SK-MEL-5 (cell line): ENCODE measurements around the gene CD300H. TPM values are rescaled to one million over a fixed set of nuclear protein-coding genes. Genes with fewer than 3 reads are reported as not detected.

ENCODE experiments used
- DNase-seq: peaks from one replicate; pipeline ENCODE4 v3.0.0-alpha.2; 2016; ENCODE audit warnings: low read depth, low spot score
- in situ Hi-C: cut with HindIII; loops from 2 replicates; pipeline ENCODE4 v1.10.0; 2016; ENCODE audit warnings: low sequenced_read_pairs, high pct_unique_total_duplicates, low pct_unique_long_range_greater_than_20kb
- total RNA-seq: library from RNA; depleted of rRNA; stranded (reverse); fragments of >200 nt; shearing (Covaris generic); gene quantifications from 2 replicates; pipeline ENCODE4 v1.2.3, GENCODE V29; 2014

The CD300H gene
- total RNA-seq, 1 experiment from 2014 or later, result not detected

DNA sequence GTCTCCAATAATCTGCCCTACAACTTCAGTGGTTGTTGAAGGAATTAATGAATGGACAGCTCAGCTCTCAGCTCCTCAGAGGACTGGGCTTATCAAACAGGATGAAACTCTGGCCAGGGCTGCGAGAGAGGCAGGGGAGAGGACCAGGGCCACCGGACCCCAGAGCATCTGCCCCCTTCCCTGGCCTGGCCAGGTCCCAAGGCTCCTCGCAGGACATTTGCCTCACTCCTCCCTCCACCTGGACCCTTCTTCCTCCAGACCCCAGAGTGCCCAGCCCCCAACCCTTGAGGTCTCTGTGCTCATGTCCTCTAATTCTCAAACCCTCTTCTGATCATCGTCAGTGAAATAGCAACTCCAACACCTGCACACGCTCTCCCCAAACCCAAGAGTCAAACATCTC lies 25.1 kb downstream of the CD300H start:
- no peak for DNase-seq
- in situ Hi-C loops, result no loop called here

DNA sequence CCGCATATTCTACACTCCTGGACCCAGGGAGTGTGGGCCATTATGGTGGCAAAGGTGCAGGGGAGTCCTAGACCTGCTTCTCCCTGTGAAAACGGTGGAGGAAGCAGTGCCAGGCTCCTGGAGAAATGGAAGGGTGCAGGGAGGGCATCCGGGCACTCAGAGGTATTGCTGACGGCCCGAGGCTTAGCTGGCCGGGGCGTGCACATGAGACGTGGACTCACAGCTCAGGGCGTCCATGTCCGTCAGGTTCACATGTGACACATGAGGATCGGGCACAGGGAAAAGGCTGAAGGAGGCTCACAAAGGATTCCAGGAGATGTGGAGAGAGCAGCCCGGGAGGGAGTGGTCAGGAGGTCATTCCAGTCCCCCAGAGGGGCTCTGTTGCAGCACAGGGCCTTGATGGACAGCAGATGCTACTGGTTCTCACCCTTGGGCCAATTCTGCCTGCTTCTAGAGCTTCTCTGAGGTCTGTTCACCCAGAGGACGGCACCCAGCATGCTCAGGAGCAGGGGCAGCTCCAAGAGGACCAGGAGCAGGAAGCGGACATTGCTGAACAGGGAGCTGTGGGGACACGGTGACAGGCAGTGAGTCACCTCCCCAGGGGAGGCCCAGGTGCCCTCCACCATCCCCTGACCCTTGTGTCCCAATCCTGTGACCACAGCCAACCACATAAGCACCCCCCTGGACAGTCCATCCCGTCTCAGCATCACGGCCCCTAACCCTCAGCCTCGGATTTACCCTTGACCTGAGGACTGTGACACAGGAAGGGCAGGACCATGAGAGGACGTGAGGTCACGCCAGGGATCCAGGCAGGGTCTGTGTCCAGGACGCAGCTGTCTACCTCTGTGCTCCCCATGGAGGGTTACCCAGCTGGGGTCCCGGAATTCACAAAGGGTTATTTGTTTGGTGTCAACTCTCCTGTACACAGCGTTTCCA lies 25.9 kb downstream of the CD300H start:
- in situ Hi-C loops, result no loop called here
- no peak for DNase-seq

DNA sequence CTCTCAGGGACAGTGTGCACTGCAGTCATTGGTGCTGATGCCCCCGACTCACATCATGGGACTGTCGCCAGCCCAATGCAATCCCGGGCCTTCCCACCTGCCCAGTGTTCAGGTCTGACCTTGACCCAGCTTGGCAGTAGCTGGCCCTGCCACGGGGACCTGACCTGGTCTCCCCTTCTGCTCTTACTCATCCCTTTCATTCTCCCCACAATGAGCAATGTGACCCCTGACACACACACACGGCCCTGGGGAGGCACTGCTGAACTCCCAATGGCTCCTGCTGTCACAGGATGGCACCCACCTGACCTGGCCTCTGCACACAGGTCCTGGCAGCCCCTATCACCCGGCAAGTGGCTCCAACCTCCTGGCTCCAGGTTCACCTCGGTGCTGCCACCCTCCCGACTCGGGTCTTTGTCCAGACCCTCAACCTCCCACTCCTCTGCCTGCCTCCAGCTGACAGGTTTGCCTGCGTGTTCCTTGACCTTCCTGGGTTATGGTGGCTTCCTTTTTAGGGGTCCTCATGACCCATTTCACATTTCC lies 28.0 kb downstream of the CD300H start:
- in situ Hi-C loops, result no loop called here
- DNase-seq, result no peak

DNA sequence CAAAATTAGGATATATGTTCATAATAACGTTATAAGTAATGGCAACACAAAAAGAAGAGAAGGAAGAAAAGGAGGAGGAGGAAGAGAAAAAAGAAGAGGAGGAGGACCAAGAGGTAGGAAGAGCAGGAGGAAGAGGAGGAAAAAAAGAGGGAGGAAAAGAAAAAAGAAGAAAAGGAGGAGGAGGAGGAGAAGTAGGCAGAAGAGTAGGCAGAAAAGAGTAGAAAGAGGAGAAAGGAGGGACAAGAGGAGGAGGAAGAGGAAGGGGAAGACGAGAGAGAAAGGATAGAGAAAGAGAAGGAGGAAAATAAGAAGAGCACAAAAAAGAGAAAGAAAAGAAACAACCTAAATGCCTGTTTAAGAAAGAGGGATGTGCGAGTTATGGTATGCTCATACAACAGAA lies 30.4 kb downstream of the CD300H start:
- in situ Hi-C loops, result no loop called here
- no peak for DNase-seq

DNA sequence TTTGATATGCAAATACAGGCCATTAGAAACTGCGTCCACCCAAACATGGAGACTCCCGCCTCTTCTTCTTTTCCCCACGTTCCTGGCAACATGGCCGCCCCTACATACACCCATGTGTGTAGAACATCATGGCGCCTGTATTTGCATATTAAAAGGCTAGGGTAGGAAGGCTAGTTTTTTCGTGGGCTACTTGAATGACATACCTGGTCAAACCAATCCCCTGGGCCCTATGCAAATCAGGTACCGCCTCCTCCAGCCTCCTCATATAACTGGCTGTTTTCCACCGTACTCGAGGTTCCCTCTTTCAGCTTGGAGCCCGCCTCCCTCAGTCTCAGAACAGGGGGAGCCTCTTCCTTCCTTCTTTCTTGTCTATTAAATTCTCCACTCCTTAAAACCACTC lies 35.2 kb downstream of the CD300H start:
- in situ Hi-C loops, result no loop called here
- peak; percentile 52 for DNase-seq

DNA sequence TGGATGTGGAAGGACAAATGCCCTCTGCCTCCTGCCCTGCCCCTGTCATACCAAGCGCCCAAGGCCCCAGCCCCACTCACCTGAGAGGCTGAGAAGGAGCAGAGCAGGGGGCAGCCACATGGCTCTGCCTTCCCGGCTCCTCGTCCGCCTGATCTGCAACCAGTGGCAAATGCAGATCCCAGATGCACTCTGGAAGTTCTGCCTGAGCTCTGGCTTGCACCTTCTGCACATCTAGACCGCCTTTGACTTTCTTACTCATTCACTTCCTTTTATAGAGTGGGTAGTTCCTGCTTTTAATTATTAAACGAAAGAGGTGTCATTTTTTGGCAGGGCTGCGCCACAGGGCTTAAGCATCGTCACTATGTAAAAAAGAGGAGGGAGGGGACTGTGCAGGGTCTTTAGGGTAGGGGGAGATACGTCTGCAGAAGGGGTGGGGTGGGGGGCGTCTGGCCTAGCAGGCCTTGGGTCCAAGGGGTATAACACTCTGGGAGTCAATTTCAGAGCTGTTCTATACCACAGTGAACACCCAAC lies 36.0 kb downstream of the CD300H start, which contains the start of gene CD300LB:
TSS of gene CD300LB (minus strand) at position 245 of the 531 bp plus-strand sequence. CDS start at position 120, 125 bp downstream.
- in situ Hi-C loops, result no loop called here
- DNase-seq, result no peak

DNA sequence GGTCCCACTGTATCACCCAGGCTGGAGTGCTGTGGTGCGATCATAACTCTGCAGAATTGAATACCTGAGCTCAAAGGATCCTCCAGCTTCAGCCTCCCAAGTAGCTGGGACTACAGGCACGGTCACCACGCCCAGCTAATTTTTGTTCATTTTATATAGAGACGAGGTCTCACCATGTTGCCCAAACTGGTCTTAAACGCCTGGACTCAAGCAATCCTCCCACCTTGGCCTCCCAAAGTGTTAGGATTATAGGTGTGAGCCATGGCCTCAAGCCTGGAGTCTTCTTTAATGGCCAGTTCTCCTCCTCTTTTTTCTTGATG lies 36.5 kb downstream of the CD300H start:
- DNase-seq, result no peak
- in situ Hi-C loops, result no loop called here

DNA sequence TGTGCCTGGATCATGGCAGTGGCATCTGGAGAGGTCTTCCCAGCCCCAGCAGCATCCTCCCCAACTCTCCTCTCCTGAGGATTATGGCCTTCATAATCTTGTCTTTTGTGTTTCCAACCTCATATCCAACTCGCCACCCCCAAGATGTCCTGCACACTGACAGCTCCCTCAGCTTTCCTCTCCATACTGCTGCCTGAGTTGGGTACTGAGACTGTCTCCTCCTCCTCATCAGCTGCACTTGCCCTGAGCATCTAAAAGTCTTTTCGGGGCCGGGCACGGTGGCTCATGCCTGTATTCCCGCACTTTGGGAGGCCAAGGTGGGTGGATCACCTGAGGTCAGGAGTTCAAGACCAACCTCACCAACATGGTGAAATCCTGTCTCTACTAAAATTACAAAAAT lies 38.1 kb downstream of the CD300H start:
- in situ Hi-C loops, result no loop called here

DNA sequence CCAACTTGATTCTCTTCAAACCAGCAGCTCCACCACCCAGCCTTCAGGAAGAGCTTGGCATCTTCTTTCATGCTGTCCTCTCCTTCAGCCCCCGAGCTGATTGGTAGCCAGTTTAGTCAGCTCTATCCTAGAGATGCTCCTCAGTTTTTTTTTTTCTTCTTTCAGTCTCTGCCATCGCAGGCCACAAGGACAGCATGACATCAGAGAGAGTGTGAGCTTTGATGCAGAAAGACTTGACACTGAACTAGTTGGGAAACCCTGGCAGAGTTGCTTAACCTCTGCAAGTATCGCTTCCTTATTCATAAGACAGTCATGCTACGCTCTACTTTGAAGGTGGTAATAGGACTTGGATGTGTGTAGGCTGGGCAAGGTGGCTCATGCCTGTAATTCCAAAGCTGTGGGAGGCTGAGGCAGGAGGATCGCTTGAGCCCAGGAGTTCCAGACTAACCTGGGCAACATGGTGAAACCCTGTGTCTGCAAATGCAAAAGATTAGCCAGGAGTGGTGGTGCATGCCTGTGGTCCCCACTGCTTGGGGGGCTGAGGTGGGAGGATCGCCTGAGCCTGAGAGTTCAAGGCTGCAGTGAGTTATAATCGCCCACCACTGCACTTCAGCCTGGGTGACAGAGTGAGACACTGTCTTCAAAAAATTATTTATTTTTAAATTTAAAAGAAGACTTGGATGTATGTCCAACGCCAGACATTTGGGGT lies 38.7 kb downstream of the CD300H start:
- in situ Hi-C loops, result no loop called here
- DNase-seq, result no peak

More for the DNA sequence above, 38.1 kb downstream of the CD300H start:
- no peak for DNase-seq

DNA sequence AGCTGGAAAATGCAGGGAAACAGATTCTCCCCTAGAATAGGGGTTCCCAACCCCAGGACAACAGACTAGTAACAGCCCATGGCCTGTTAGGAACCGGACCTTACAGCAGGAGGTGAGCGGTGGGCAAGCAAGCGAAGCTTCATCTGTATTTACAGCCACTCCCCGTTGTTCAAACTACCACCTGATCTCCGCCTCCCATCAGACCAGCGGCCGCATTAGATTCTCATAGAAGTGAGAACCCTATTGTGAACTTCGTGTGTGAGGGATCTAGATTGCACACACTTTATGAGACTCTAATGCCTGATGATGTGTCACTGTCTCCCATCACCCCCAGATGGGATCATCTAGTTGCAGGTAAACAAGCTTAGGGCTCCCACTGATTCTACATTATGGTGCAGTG lies 39.6 kb downstream of the CD300H start:
- DNase-seq, result no peak
- in situ Hi-C loops, result no loop called here

DNA sequence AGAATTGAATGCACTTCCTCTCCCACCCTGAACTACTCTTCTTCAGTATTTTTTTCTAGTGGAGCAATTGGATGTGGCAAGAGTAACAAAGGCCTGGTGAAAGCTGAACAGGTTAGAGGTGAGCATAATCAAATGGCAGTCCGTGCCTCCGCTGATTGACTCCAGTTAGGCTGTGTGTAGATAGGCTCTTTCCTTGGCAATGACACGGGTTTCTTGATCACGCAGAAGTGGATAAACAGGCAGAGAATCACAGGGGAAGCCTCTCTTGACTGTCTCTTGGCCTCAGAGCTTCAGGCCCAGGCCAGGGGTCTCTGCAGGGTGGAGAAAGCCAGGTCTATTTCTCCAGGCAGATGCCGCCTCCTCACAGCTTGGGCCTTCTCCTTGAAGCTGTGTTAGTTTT lies 40.2 kb downstream of the CD300H start:
- in situ Hi-C loops, result no loop called here
- DNase-seq, result no peak

DNA sequence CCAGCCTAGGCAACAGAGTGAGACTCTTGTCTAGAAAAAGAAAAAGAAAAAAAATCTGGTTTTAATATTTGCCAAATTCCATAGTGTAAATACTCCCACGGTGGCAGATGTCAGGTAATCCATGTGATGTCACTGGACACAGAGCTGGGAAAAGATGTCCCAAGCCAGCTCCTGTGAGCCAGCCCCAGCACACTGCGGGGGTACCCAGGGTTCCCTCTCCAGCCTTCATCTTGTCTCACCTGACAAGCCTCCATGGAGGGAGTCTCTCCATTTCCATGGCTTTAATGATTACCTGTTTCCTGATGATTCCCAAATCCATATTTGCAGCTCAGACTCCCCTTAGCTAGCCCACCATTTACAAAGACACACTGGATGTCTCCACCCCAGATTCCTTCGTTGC lies 40.6 kb downstream of the CD300H start:
- in situ Hi-C loops, result no loop called here
- no peak for DNase-seq

DNA sequence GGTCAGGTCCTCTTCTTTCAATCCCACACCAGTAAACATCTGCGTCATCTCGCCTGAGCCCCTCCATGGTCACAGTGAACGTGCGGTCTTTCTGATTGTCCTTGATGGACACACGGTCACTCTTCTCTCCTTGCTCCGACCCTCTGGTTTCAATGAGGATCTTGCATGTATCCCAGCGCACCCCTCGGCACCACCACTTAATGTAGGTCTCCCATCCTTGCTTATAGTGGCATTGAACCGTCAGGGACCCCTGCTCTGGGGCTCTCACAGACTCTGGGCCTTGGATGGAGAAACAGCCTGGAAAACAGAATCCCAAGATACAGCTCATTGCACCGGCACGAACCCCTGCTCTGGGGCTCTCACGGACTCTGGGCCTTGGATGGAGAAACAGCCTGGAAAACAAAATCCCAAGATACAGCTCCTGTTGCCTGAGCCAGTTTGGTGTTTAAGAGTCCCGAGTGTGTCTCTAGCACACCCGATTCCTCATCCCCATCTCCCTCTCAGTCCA lies 41.5 kb downstream of the CD300H start:
- in situ Hi-C loops, result no loop called here
- DNase-seq, result no peak

DNA sequence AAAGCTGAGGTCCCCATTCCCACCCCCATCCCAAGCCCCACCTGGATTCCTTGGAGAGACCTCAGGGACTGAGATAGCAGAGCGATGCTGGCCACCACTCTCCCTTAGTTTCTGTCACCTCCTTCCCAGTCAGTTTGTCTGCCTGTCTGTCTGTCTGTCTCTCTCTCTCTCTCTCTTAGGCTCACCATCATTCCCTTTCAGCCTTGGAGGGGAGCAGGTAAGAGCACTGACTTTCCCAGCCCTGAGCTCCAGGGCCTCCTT lies 41.9 kb downstream of the CD300H start:
- no peak for DNase-seq
- in situ Hi-C loops, result no loop called here

DNA sequence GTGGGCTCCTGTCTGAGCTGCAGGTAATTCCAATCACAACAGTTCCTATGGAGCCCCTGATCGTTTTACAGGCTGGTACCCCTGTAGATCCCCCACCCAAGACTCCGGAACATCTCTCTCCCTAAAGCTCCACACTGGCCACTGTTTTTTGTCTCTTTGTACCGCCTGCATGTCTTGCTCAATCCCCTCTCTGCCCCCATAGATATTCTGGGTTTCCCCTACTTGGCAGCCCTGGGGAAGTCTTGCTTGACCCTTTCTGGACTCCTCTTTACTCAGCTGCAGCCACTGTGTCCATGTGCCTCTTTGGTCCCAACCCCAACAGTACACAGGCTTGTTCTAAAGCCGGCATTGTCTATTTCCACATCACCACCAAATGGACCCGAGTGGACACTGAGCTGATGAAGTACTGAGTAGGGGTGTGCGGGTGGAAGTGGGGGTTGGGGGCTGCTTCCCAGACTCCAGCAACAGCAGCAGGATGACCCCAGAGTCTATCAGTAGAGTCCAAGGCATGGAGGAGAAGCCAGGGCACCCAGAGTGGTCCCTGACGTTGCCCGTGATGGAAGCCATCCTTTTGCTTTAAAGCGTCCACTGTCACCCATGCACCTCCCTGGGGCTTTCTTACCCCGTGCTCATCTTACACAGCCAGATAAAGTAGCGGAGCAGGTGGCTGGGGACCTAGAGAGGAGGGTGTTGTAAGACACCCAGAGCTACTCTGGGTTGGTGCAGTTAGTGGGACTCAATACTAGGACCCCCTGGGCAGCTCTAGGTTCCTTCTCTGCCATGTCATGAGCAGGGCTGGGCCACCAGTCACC lies 42.5 kb downstream of the CD300H start:
- in situ Hi-C loops, result no loop called here

DNA sequence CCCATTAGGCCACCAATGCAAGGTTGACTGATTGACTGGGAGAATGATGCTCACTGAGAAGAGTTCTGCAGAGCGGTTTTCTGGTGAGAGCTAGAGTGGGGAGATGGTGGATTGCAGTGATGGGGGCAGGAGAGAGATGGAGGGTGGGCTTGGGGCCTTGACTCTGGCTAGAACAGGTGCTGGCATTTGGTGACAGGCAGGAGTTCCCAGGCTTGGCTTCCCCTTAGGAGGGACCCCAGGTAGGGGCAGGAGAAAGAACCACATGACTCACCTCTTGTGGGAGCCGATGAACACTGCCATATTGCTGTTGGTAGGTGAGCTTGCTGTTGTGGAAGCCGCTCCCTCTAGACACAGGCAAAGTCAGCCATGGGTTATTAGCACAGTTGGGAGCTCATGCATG lies 44.0 kb downstream of the CD300H start:
- in situ Hi-C loops, result no loop called here
- no peak for DNase-seq

More for the DNA sequence above, 42.5 kb downstream of the CD300H start:
- DNase-seq, result no peak

DNA sequence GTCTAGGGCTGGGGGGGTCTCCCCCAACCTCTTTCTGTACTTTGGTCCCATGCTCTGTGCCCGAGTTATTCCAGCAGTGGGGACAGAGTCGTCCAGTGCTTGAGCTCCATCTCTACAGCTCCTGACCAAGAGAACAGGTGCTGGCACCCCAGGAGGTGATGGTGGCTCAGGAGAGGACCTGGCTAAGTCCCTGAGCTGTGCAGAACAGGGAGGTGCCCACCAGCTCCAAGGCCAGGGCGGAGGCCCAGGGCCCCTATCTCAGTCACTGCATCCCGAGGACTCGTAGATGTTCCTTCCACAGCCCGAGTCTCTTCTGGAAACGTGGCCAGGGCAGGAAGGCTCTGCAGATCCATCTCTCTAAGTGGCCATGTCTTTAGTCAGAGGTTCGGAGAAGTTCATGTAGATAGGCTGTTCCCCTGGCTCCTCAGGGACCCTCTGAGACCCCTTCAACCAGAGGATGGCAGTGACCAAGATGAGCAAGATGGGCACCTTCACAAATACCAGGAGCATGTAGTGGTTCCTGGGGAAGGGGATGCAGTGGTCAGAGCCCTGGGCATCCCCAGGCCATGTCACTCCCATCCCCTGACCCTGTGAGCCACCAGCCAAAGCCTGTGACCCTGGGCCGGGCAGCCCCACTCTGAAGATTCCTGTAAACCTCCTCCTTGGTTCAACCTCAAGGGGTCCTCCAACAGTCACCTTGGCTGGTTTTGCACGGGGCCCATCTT lies 44.8 kb downstream of the CD300H start:
- no peak for DNase-seq
- in situ Hi-C loops, result no loop called here
